IMR-90 (cell line): ENCODE measurements around the gene ZNHIT6. TPM values are rescaled to one million over a fixed set of nuclear protein-coding genes. Genes with fewer than 3 reads are reported as not detected.

Source experiments
- ATAC-seq: fragments of 200-7000 bp; cut with Tn5 transposase; 2 replicates; pipeline ENCODE4 v1.9.1; 2020; ENCODE audit warnings: low read depth, mild to moderate bottlenecking, moderate library complexity
- BruUV-seq: library from RNA; stranded (reverse); fragments of 400-500 nt; replicated peaks from 2 replicates; lab custom pipeline; 2021; lab: Mats Ljungman, UMichigan
- CTCF ChIA-PET: fragments of 300-600 bp; formaldehyde crosslinking; extraction: SDS; loops from one replicate; lab custom pipeline; 2021; ENCODE audit warnings: antibody characterized with exemption; lab: Yijun Ruan, JAX
- POLR2A ChIA-PET: fragments of 300-600 bp; sonication (Branson Sonifier 250); formaldehyde crosslinking; loops from one replicate; lab custom pipeline; 2022; ENCODE audit warnings: antibody characterized with exemption; ENCODE audit not compliant: unreplicated experiment; lab: Charles Lee
- DNase-seq: peaks from one replicate; pipeline ENCODE4 v3.0.0; 2013
- H2AFZ ChIP-seq: replicated peaks from 2 replicates; pipeline ENCODE3; 2013; ENCODE audit warnings: low read length, mild to moderate bottlenecking; ENCODE audit not compliant: poor library complexity
- H2AK5ac ChIP-seq: 2 replicates; pipeline ENCODE4 v1.6.1; 2013; ENCODE audit warnings: low read depth, low read length, inconsistent platforms
- H2AK9ac ChIP-seq: replicated peaks from 2 replicates; pipeline ENCODE3; 2013; ENCODE audit warnings: mild to moderate bottlenecking, low read depth, low read length, moderate library complexity; ENCODE audit not compliant: poor library complexity
- H2BK120ac ChIP-seq: 2 replicates; pipeline ENCODE4 v1.6.1; 2013; ENCODE audit warnings: low read depth, low read length, inconsistent platforms
- H2BK15ac ChIP-seq: 3 replicates; pipeline ENCODE4 v1.6.1; 2013; ENCODE audit warnings: low read depth, low read length, inconsistent platforms
- H2BK20ac ChIP-seq: 2 replicates; pipeline ENCODE4 v1.6.1; 2013; ENCODE audit warnings: low read depth, mild to moderate bottlenecking, inconsistent platforms, low read length, moderate library complexity
- H2BK5ac ChIP-seq: 2 replicates; pipeline ENCODE4 v1.6.1; 2013; ENCODE audit warnings: mild to moderate bottlenecking, low read depth, low read length, inconsistent platforms; ENCODE audit not compliant: poor library complexity, severe bottlenecking
- H3K14ac ChIP-seq: replicated peaks from 2 replicates; pipeline ENCODE4 v1.6.1; 2013; ENCODE audit warnings: low read depth, low read length, inconsistent platforms
- H3K18ac ChIP-seq: 2 replicates; pipeline ENCODE4 v1.6.1; 2013; ENCODE audit warnings: low read depth, low read length, control low read depth
- H3K23ac ChIP-seq: 2 replicates; pipeline ENCODE4 v1.6.1; 2013; ENCODE audit warnings: low read depth, low read length, inconsistent platforms
- H3K27ac ChIP-seq: 2 replicates; pipeline ENCODE4 v1.5.1; 2013; ENCODE audit warnings: mild to moderate bottlenecking, control low read depth, low read length; ENCODE audit not compliant: insufficient read depth
- H3K27me3 ChIP-seq: 2 replicates; pipeline ENCODE4 v1.6.1; 2013; ENCODE audit warnings: low read length; ENCODE audit not compliant: control insufficient read depth, insufficient read depth
- H3K36me3 ChIP-seq: 2 replicates; pipeline ENCODE4 v1.6.1; 2013; ENCODE audit warnings: low read length, mixed read lengths; ENCODE audit not compliant: control insufficient read depth, insufficient read depth
- H3K4ac ChIP-seq: 2 replicates; pipeline ENCODE4 v1.6.1; 2013; ENCODE audit warnings: low read depth, low read length, inconsistent platforms
- H3K4me1 ChIP-seq: 2 replicates; pipeline ENCODE4 v1.6.1; 2013; ENCODE audit warnings: low read length, mixed read lengths; ENCODE audit not compliant: control insufficient read depth, insufficient read depth
- H3K4me2 ChIP-seq: 2 replicates; pipeline ENCODE4 v1.6.1; 2013; ENCODE audit warnings: low read depth, mild to moderate bottlenecking, control low read depth, low read length, moderate library complexity
- H3K4me3 ChIP-seq: 2 replicates; pipeline ENCODE4 v1.5.1; 2013; ENCODE audit warnings: low read depth, mild to moderate bottlenecking, control low read depth, low read length, moderate library complexity; ENCODE audit not compliant: insufficient read depth
- H3K56ac ChIP-seq: 2 replicates; pipeline ENCODE4 v1.6.1; 2013; ENCODE audit warnings: low read length, inconsistent platforms; ENCODE audit not compliant: insufficient read depth; ENCODE audit errors: extremely low read depth
- H3K79me1 ChIP-seq, 2 experiments: 2 replicates each; pipeline ENCODE4 v1.6.1; 2013; ENCODE audit warnings: low read length in 2 of 2, inconsistent platforms in 1 of 2, low read depth in 1 of 2
- H3K9ac ChIP-seq: 2 replicates; pipeline ENCODE4 v1.6.1; 2013; ENCODE audit warnings: low read depth, low read length, control low read depth
- H3K9me1 ChIP-seq: 2 replicates; pipeline ENCODE4 v1.6.1; 2013; ENCODE audit warnings: low read length, inconsistent platforms; ENCODE audit not compliant: insufficient read depth
- H3K9me3 ChIP-seq: 2 replicates; pipeline ENCODE4 v1.6.1; 2013; ENCODE audit warnings: low read length; ENCODE audit not compliant: control insufficient read depth, insufficient read depth
- H4K20me1 ChIP-seq: 2 replicates; pipeline ENCODE4 v1.6.1; 2013; ENCODE audit warnings: low read length, inconsistent platforms; ENCODE audit not compliant: insufficient read depth
- H4K5ac ChIP-seq: 2 replicates; pipeline ENCODE4 v1.6.1; 2013; ENCODE audit warnings: mild to moderate bottlenecking, low read depth, low read length, control low read depth
- H4K8ac ChIP-seq, 2 experiments: 2 replicates each; pipeline ENCODE4 v1.6.1; 2013; ENCODE audit warnings: low read depth in 2 of 2, low read length in 2 of 2, control low read depth in 1 of 2, inconsistent platforms in 1 of 2
- H4K91ac ChIP-seq: 2 replicates; pipeline ENCODE4 v1.6.1; 2013; ENCODE audit warnings: low read depth, low read length, inconsistent platforms; ENCODE audit not compliant: insufficient read depth
- BHLHE40 ChIP-seq: fragments of 150-350 bp; IDR thresholded peaks from 2 replicates; pipeline ENCODE4 v1.6.1; 2016; ENCODE audit warnings: mild to moderate bottlenecking, low read depth, low read length
- CEBPB ChIP-seq: IDR thresholded peaks from 2 replicates; pipeline ENCODE4 v1.6.1; 2012; ENCODE audit warnings: low read depth, low read length, improper control_type of control experiment
- CHD1 ChIP-seq: IDR thresholded peaks from 2 replicates; pipeline ENCODE4 v1.6.1; 2012; ENCODE audit warnings: low read depth, low read length, improper control_type of control experiment
- FOS ChIP-seq: fragments of 150-350 bp; IDR thresholded peaks from 2 replicates; pipeline ENCODE4 v1.6.1; 2016; ENCODE audit warnings: low read depth, low read length
- MAFK ChIP-seq: IDR thresholded peaks from 2 replicates; pipeline ENCODE4 v1.6.1; 2012; ENCODE audit warnings: low read depth, low read length, improper control_type of control experiment
- MAZ ChIP-seq: IDR thresholded peaks from 2 replicates; pipeline ENCODE4 v1.6.1; 2012; ENCODE audit warnings: low read depth, mild to moderate bottlenecking, low read length, improper control_type of control experiment, moderate library complexity, borderline replicate concordance
- MXI1 ChIP-seq: IDR thresholded peaks from 2 replicates; pipeline ENCODE4 v1.6.1; 2012; ENCODE audit warnings: low read depth, mild to moderate bottlenecking, low read length, moderate library complexity, borderline replicate concordance
- NFE2L2 ChIP-seq: fragments of 150-350 bp; IDR thresholded peaks from 2 replicates; pipeline ENCODE4 v1.6.1; 2016; ENCODE audit warnings: low read depth, mild to moderate bottlenecking, low read length
- POLR2A ChIP-seq: IDR thresholded peaks from 2 replicates; pipeline ENCODE4 v1.6.1; 2012; ENCODE audit warnings: mild to moderate bottlenecking, low read depth, low read length
- RAD21 ChIP-seq: IDR thresholded peaks from 2 replicates; pipeline ENCODE4 v1.6.1; 2012; ENCODE audit warnings: low read length, improper control_type of control experiment
- RCOR1 ChIP-seq: IDR thresholded peaks from 2 replicates; pipeline ENCODE4 v1.6.1; 2012; ENCODE audit warnings: mild to moderate bottlenecking, low read length, improper control_type of control experiment; ENCODE audit not compliant: insufficient replicate concordance
- RFX5 ChIP-seq: IDR thresholded peaks from 2 replicates; pipeline ENCODE4 v1.8.0; 2012; ENCODE audit warnings: low read depth, mild to moderate bottlenecking, low read length, moderate library complexity
- SMC3 ChIP-seq: fragments of 150-350 bp; IDR thresholded peaks from 2 replicates; pipeline ENCODE4 v1.6.1; 2016; ENCODE audit warnings: low read depth, mild to moderate bottlenecking, antibody characterized with exemption, low read length, moderate library complexity
- USF2 ChIP-seq: fragments of 150-350 bp; IDR thresholded peaks from 2 replicates; pipeline ENCODE4 v1.6.1; 2017; ENCODE audit warnings: mild to moderate bottlenecking, antibody characterized with exemption, low read length, low read depth
- WGBS, 2 experiments: methylation state at CpG; one replicate each; pipeline versions ENCODE4 v1.1.5 to v1.1.7; 2013; ENCODE audit warnings: missing lambda C conversion rate in 2 of 2; ENCODE audit not compliant: insufficient read length in 1 of 2; ENCODE audit errors: extremely low coverage in 2 of 2; 5-methylcytosine and 5-hydroxymethylcytosine counted together
- dilution Hi-C: fragments of 300-500 bp; cut with HindIII; formaldehyde crosslinking; loops from one replicate; pipeline ENCODE4 v1.14.3; 2018; ENCODE audit warnings: low sequenced_read_pairs; ENCODE audit not compliant: unreplicated experiment
- in situ Hi-C: fragments of 300-500 bp; cut with MboI; formaldehyde crosslinking; loops from 3 replicates; pipeline ENCODE4 v1.14.3; 2019; ENCODE audit warnings: low sequenced_read_pairs, inconsistent platforms, mixed read lengths
- intact Hi-C: fragments of 100-400 bp; cut with micrococcal nuclease; formaldehyde crosslinking; loops from 2 replicates; pipeline ENCODE4 v1.10.0; 2022
- polyA plus RNA-seq, 3 experiments: library from polyadenylated mRNA; depleted of rRNA; stranded (reverse); fragments of >200 nt; gene quantifications; 2 replicates each; pipeline ENCODE4 v1.2.3, GENCODE V29; 2012; ENCODE audit warnings: low replicate concordance in 1 of 3
- total RNA-seq: library from RNA; depleted of rRNA; stranded (reverse); fragments of >200 nt; gene quantifications from 2 replicates; pipeline ENCODE4 v1.2.3, GENCODE V29; 2012
- TF ChIP-seq, protein P1 (sequence below): conservative IDR thresholded peaks from 2 replicates; pipeline ENCODE4 v1.5.1; 2012; ENCODE audit warnings: mild to moderate bottlenecking, low read depth, low read length, improper control_type of control experiment

The ZNHIT6 gene
- total and polyA plus RNA-seq, 2 of the 4 experiments (the other 2 are of a cell fraction), result 9.0 to 13.7 TPM

- ATAC-seq, result peak; percentile 58
- no peak for TF ChIP-seq MAZ
- TF ChIP-seq MXI1, result no peak
- TF ChIP-seq, protein P1, sequence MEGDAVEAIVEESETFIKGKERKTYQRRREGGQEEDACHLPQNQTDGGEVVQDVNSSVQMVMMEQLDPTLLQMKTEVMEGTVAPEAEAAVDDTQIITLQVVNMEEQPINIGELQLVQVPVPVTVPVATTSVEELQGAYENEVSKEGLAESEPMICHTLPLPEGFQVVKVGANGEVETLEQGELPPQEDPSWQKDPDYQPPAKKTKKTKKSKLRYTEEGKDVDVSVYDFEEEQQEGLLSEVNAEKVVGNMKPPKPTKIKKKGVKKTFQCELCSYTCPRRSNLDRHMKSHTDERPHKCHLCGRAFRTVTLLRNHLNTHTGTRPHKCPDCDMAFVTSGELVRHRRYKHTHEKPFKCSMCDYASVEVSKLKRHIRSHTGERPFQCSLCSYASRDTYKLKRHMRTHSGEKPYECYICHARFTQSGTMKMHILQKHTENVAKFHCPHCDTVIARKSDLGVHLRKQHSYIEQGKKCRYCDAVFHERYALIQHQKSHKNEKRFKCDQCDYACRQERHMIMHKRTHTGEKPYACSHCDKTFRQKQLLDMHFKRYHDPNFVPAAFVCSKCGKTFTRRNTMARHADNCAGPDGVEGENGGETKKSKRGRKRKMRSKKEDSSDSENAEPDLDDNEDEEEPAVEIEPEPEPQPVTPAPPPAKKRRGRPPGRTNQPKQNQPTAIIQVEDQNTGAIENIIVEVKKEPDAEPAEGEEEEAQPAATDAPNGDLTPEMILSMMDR, result peak; percentile 76
- peak; percentile 41 for TF ChIP-seq MAFK
- no peak for TF ChIP-seq RFX5
- TF ChIP-seq NFE2L2, result no peak; the same call in 1 of the 2 replicates
- TF ChIP-seq CEBPB, result peak; percentile 43; the same call in 1 of the 2 replicates
- peak; percentile 57 for TF ChIP-seq USF2
- no peak; the same call in 1 of the 2 replicates for TF ChIP-seq POLR2A
- 0 out of 2 replicates have a peak, but pooled peaks have one; percentile 4 for TF ChIP-seq FOS
- TF ChIP-seq CHD1, result 0 out of 2 replicates have a peak, but pooled peaks have one; percentile 83
- TF ChIP-seq RAD21, result peak; percentile 78
- TF ChIP-seq BHLHE40, result peak; percentile 71
- peak; percentile 55 for TF ChIP-seq SMC3
- peak; percentile 22 for TF ChIP-seq RCOR1
Observed at GRCh38 chr1:85612704-85613361, 95.4 kb downstream of the ZNHIT6 start.

More at GRCh38 chr1:85612704-85613361, 95.4 kb downstream of the ZNHIT6 start:
- Histone ChIP-seq H2AK9ac (peak overlapping the region; percentile 2), H3K4me3 (no peak overlapping the region), H2BK20ac (peak overlapping the region; percentile 98), H3K79me1 (peaks cover 7 to 16% of the 10 kb centered on the region in 2 experiments), H3K23ac (peak overlapping the region; percentile 87), H3K56ac (peak overlapping the region; percentile 86), H2BK5ac (peak overlapping the region; percentile 97), H3K36me3 (no peaks in the 10 kb centered on the region), H3K4me1 (peaks cover 30% of the 10 kb centered on the region), H3K4ac (peak overlapping the region; percentile 95), H3K14ac (peak overlapping the region; percentile 86), H4K8ac (peak overlapping the region; percentile 74 to 90), H2BK120ac (peak overlapping the region; percentile 97), H2AK5ac (peak overlapping the region; percentile 80), H3K4me2 (peak overlapping the region; percentile 70), H3K18ac (peak overlapping the region; percentile 94), H4K91ac (peak overlapping the region; percentile 95), H4K5ac (peak overlapping the region; percentile 82), H2BK15ac (peak overlapping the region; percentile 71; the same call in 2 of the 3 replicates), H3K9me1 (peaks cover 13% of the 10 kb centered on the region), H2AFZ (no peak overlapping the region), H3K9ac (peak overlapping the region; percentile 63), H4K20me1 (no peaks in the 10 kb centered on the region), H3K27ac (peak overlapping the region; percentile 89), H3K27me3 (no peaks in the 10 kb centered on the region), H3K9me3 (no peaks in the 10 kb centered on the region)
- dilution Hi-C loops, result no loop called here
- DNase-seq, result peak; percentile 94
- ChIA-PET POLR2A (interaction anchor here (0.5 to 3.1 kb wide), 8 partner anchors 10 to 238 kb away, joined by 3 to 39 read pairs (median 12); partner anchors contain the start of gene CCN1), CTCF (interaction anchor here (0.6 to 1.6 kb wide), 11 partner anchors 10 to 364 kb away, joined by 3 to 15 read pairs (median 4); no protein-coding TSS in a partner anchor)
- 32% methylated on average over 4 of the region's 6 CpGs; no CpG with 5 or more reads in 1 of the 2 experiments for WGBS, 2 experiments
- intact Hi-C loops, result loop anchor here (1.0 to 10.0 kb wide), 6 partner anchors 16 to 299 kb away; no protein-coding TSS in a partner anchor
- in situ Hi-C loops, result loop anchor here (5.0 kb wide), 1 partner anchor 79 kb away; no protein-coding TSS in a partner anchor
- BruUV-seq, result no TSS peak
